Gastrocnemius medialis (tissue), 4 donors: Measurements from ENCODE around the gene ZIC1.

Source experiments
- CTCF ChIP-seq, 5 experiments: fragments of 450-650 bp in 3 of 5; fragments of 200-600 bp in 2 of 5; sonication (generic) in 2 of 5; IDR thresholded peaks in 4 of 5; conservative IDR thresholded peaks in 1 of 5; 1 replicate in 4 of 5; 2 replicates in 1 of 5; pipeline ENCODE4 v1.5.1; 2016 to 2019; ENCODE audit warnings: antibody characterized with exemption in 5 of 5, mild to moderate bottlenecking in 3 of 5, moderate library complexity in 3 of 5
- POLR2A ChIP-seq, 2 donors: fragments of 450-650 bp; IDR thresholded peaks; one replicate each; pipeline ENCODE4 v1.6.1; 2017; ENCODE audit warnings: antibody characterized with exemption in 2 of 2, mild to moderate bottlenecking in 2 of 2, moderate library complexity in 2 of 2

GRCh38 chr3:147424581-147425387, 15.6 kb downstream of the ZIC1 start:
- TF ChIP-seq POLR2A (IDR thresholded peaks at IDR 0.05) (no peak), CTCF (IDR thresholded peaks at IDR 0.05 in 4 of 5, conservative IDR thresholded peaks at IDR 0.05 in 1 of 5) (no peak)
